ENCODE measurements around the gene TMEM255B. TPM values are rescaled to one million over a fixed set of nuclear protein-coding genes. Genes with fewer than 3 reads are reported as not detected.

The TMEM255B gene
- total RNA-seq, 1 experiment from 2014 or later: 4.7 TPM

GRCh38 chr13:113791761-113792160, 32.7 kb downstream of the TMEM255B start:
- ChIA-PET CTCF (no interaction called here), POLR2A (interaction anchor here (0.6 kb wide), 1 partner anchor 34 kb away, joined by 3 read pairs; no protein-coding TSS in a partner anchor)
- H3K27ac Mint-ChIP-seq: no peak overlapping the region; the same call in 1 of the 2 replicates
- no peaks in the 10 kb centered on the region for H3K9me3 Mint-ChIP-seq
- no peak for ATAC-seq
- no peak for TF ChIP-seq ZNF423 (CRISPR knock-in tag; IDR thresholded peaks at IDR 0.05)
- TF ChIP-seq CTCF (IDR thresholded peaks at IDR 0.05): no peak
- TF ChIP-seq PRRX2 (CRISPR knock-in tag; IDR thresholded peaks at IDR 0.05): no peak
- TF ChIP-seq ZSCAN18 (CRISPR knock-in tag; IDR thresholded peaks at IDR 0.05): no peak
- TF ChIP-seq ELF4 (CRISPR knock-in tag; IDR thresholded peaks at IDR 0.05; ENCODE audit: low read depth): no peak
- TF ChIP-seq IRF1 (CRISPR knock-in tag; IDR thresholded peaks at IDR 0.05): no peak
- no peaks in the 10 kb centered on the region for H3K27me3 Mint-ChIP-seq (ENCODE audit: low read depth)
- no peak for DNase-seq (ENCODE audit: low spot score)
- no peaks in the 10 kb centered on the region for H3K36me3 Mint-ChIP-seq
- H3K4me1 Mint-ChIP-seq: 0 out of 2 replicates have a peak, but pooled peaks cover 2% of the 10 kb centered on the region
- H3K4me3 Mint-ChIP-seq: no peak overlapping the region

- Mint-ChIP-seq H3K4me1 (0 out of 2 replicates have a peak, but pooled peaks cover 2% of the 10 kb centered on the region), H3K4me3 (no peak overlapping the region), H3K27ac (peak overlapping the region; percentile 74), H3K9me3 (no peaks in the 10 kb centered on the region), H3K36me3 (no peaks in the 10 kb centered on the region), H3K27me3 (ENCODE audit: low read depth) (no peaks in the 10 kb centered on the region)
- no peak for DNase-seq (ENCODE audit: low spot score)
- ChIA-PET POLR2A (interaction anchor here (0.6 kb wide), 1 partner anchor 33 kb away, joined by 3 read pairs; no protein-coding TSS in a partner anchor), CTCF (interaction anchor here (2.0 kb wide), 1 partner anchor 10 kb away, joined by 8 read pairs; no protein-coding TSS in a partner anchor)
- ATAC-seq: no peak
- TF ChIP-seq USF2 (CRISPR knock-in tag; IDR thresholded peaks at IDR 0.05): no peak
- TF ChIP-seq ZNF317 (CRISPR knock-in tag; IDR thresholded peaks at IDR 0.05; ENCODE audit: borderline replicate concordance, low read depth): no peak
- no peak for TF ChIP-seq NR1H2 (CRISPR knock-in tag; IDR thresholded peaks at IDR 0.05)
- no peak for TF ChIP-seq ESRRA (CRISPR knock-in tag; IDR thresholded peaks at IDR 0.05; ENCODE audit: borderline replicate concordance)
- TF ChIP-seq ZNF263 (CRISPR knock-in tag; IDR thresholded peaks at IDR 0.05; ENCODE audit: low read depth): no peak
Measured at GRCh38 chr13:113792236-113792770, 33.3 kb downstream of the TMEM255B start.

GRCh38 chr13:113792886-113793717, 34.1 kb downstream of the TMEM255B start:
- H3K27me3 Mint-ChIP-seq (ENCODE audit: low read depth): no peaks in the 10 kb centered on the region
- H3K4me1 Mint-ChIP-seq: 0 out of 2 replicates have a peak, but pooled peaks cover 2% of the 10 kb centered on the region
- no peak overlapping the region for H3K4me3 Mint-ChIP-seq
- no peak for TF ChIP-seq HMGXB4 (CRISPR knock-in tag; IDR thresholded peaks at IDR 0.05)
- TF ChIP-seq E2F4 (CRISPR knock-in tag; IDR thresholded peaks at IDR 0.05; ENCODE audit: borderline replicate concordance, low read depth): no peak
- TF ChIP-seq ZNF512 (CRISPR knock-in tag; IDR thresholded peaks at IDR 0.05; ENCODE audit: borderline replicate concordance): no peak
- no peak for TF ChIP-seq GRHL2 (CRISPR knock-in tag; IDR thresholded peaks at IDR 0.05; ENCODE audit: insufficient replicate concordance, severe bottlenecking)
- no peak for TF ChIP-seq SMAD3 (CRISPR knock-in tag; IDR thresholded peaks at IDR 0.05; ENCODE audit: borderline replicate concordance)
- TF ChIP-seq TP53 (CRISPR knock-in tag; IDR thresholded peaks at IDR 0.05): no peak
- no peak for TF ChIP-seq ZNF317 (CRISPR knock-in tag; IDR thresholded peaks at IDR 0.05; ENCODE audit: borderline replicate concordance, low read depth)
- TF ChIP-seq NFYB (CRISPR knock-in tag; conservative IDR thresholded peaks at IDR 0.05; ENCODE audit: low read depth): no peak
- ChIA-PET POLR2A (no interaction called here), CTCF (interaction anchor here (2.0 kb wide), 1 partner anchor 10 kb away, joined by 8 read pairs; no protein-coding TSS in a partner anchor)
- H3K27ac Mint-ChIP-seq: no peak overlapping the region
- DNase-seq (ENCODE audit: low spot score): no peak
- no peak for ATAC-seq
- H3K9me3 Mint-ChIP-seq: no peaks in the 10 kb centered on the region
- H3K36me3 Mint-ChIP-seq: no peaks in the 10 kb centered on the region
